Endodermal cell (in vitro differentiated cells): ENCODE measurements around the gene RCOR2. TPM values are rescaled to one million over a fixed set of nuclear protein-coding genes. Genes with fewer than 3 reads are reported as not detected.
A peak's percentile ranks its signal among the peaks of the same experiment; 100 is the strongest.

ENCODE experiments used
- DNase-seq: peaks from one replicate; pipeline ENCODE4 v3.0.0-alpha.2; 2017
- H3K27ac ChIP-seq: 2 replicates; pipeline ENCODE4 v1.5.1; 2013; ENCODE audit warnings: mild to moderate bottlenecking, low read depth, low read length, moderate library complexity
- H3K27me3 ChIP-seq: 2 replicates; pipeline ENCODE4 v1.6.1; 2013; ENCODE audit warnings: mild to moderate bottlenecking, low read length, moderate library complexity; ENCODE audit not compliant: insufficient read depth, control insufficient read depth, poor library complexity, severe bottlenecking
- H3K36me3 ChIP-seq: 2 replicates; pipeline ENCODE4 v1.7.0; 2013; ENCODE audit warnings: mild to moderate bottlenecking, low read length, moderate library complexity; ENCODE audit not compliant: control insufficient read depth, insufficient read depth
- H3K4me1 ChIP-seq: one replicate; pipeline ENCODE4 v1.7.0; 2013; ENCODE audit warnings: low read length; ENCODE audit not compliant: control insufficient read depth, insufficient read depth
- H3K4me3 ChIP-seq: 2 replicates; pipeline ENCODE4 v1.5.1; 2013; ENCODE audit warnings: mild to moderate bottlenecking, low read length, moderate library complexity
- H3K9ac ChIP-seq: 2 replicates; pipeline ENCODE4 v1.6.1; 2013; ENCODE audit warnings: mild to moderate bottlenecking, low read length, moderate library complexity; ENCODE audit not compliant: poor library complexity, severe bottlenecking; ENCODE audit errors: extremely low read depth
- H3K9me3 ChIP-seq: 2 replicates; pipeline ENCODE4 v1.6.1; 2013; ENCODE audit warnings: mild to moderate bottlenecking, low read length, moderate library complexity; ENCODE audit not compliant: control insufficient read depth
- H3K27ac Mint-ChIP-seq: 2 replicates; pipeline ENCODE4 v1.8.0; 2020; ENCODE audit warnings: mixed read lengths
- H3K27me3 Mint-ChIP-seq: 2 replicates; pipeline ENCODE4 v1.8.0; 2021; ENCODE audit warnings: mild to moderate bottlenecking, mixed read lengths; ENCODE audit not compliant: insufficient read depth
- H3K36me3 Mint-ChIP-seq: 2 replicates; pipeline ENCODE4 v1.8.0; 2020; ENCODE audit warnings: low read depth, mixed read lengths
- H3K4me1 Mint-ChIP-seq: 2 replicates; pipeline ENCODE4 v1.8.0; 2020; ENCODE audit warnings: mixed read lengths
- H3K4me3 Mint-ChIP-seq: 2 replicates; pipeline ENCODE4 v1.8.0; 2020; ENCODE audit warnings: mild to moderate bottlenecking, moderate library complexity, mixed read lengths
- H3K9me3 Mint-ChIP-seq: 2 replicates; pipeline ENCODE4 v1.8.0; 2020; ENCODE audit warnings: mild to moderate bottlenecking, mixed read lengths
- CTCF ChIP-seq: fragments of 200-600 bp; sonication (generic); conservative IDR thresholded peaks from 2 replicates; pipeline ENCODE4 v1.5.0; 2021; ENCODE audit warnings: antibody characterized with exemption, mild to moderate bottlenecking
- WGBS, 2 experiments: methylation state at CpG; one replicate each; pipeline versions ENCODE4 v1.1.5 to v1.1.7; 2013; ENCODE audit warnings: missing lambda C conversion rate in 2 of 2, mixed read lengths in 1 of 2; ENCODE audit not compliant: insufficient coverage in 1 of 2, insufficient read length in 1 of 2; 5-methylcytosine and 5-hydroxymethylcytosine counted together
- total RNA-seq, 2 donors: library from RNA; stranded (reverse); fragmentation: NEBNext Ultra II Directional in 1 of 2; extraction: Animal tissue kit (Norgen Biotek cat#: 25700) in 1 of 2; gene quantifications; 2 replicates in 1 of 2; 3 replicates in 1 of 2; pipeline ENCODE4 v1.2.1, GENCODE V29; 2021

The RCOR2 gene
- total RNA-seq, 2 donors from 2014 or later: 45.0 to 51.4 TPM

- WGBS, 2 experiments: 97 to 100% methylated on average over 3 to 6 of the region's 6 CpGs
- H3K27ac ChIP-seq: no peak overlapping the region
- H3K4me1 Mint-ChIP-seq: peaks cover 2% of the 10 kb centered on the region
- no peaks in the 10 kb centered on the region for H3K9me3 Mint-ChIP-seq
- no peak for DNase-seq
- H3K4me3 ChIP-seq: no peak overlapping the region
- peaks cover 7% of the 10 kb centered on the region for H3K4me1 ChIP-seq
- H3K9me3 ChIP-seq: no peaks in the 10 kb centered on the region
- H3K4me3 Mint-ChIP-seq: no peak overlapping the region
- H3K36me3 ChIP-seq: peaks cover 47% of the 10 kb centered on the region
- peak overlapping the region; percentile 32 for H3K27ac Mint-ChIP-seq
- no peaks in the 10 kb centered on the region for H3K27me3 Mint-ChIP-seq
- H3K36me3 Mint-ChIP-seq: peaks cover 36% of the 10 kb centered on the region
- no peak overlapping the region for H3K9ac ChIP-seq
- H3K27me3 ChIP-seq: no peaks in the 10 kb centered on the region
- TF ChIP-seq CTCF: no peak
These were observed 11.8 kb downstream of the RCOR2 start for GRCh38 chr11:63905179-63905578.

- peaks cover 51% of the 10 kb centered on the region for H3K36me3 ChIP-seq
- no peaks in the 10 kb centered on the region for H3K9me3 Mint-ChIP-seq
- H3K9me3 ChIP-seq: no peaks in the 10 kb centered on the region
- TF ChIP-seq CTCF: no peak
- no peaks in the 10 kb centered on the region for H3K4me1 Mint-ChIP-seq
- no peak overlapping the region for H3K27ac Mint-ChIP-seq
- no peak overlapping the region for H3K27ac ChIP-seq
- no peak overlapping the region for H3K4me3 ChIP-seq
- peaks cover 39% of the 10 kb centered on the region for H3K36me3 Mint-ChIP-seq
- no peaks in the 10 kb centered on the region for H3K27me3 Mint-ChIP-seq
- peaks cover 4% of the 10 kb centered on the region for H3K4me1 ChIP-seq
- H3K9ac ChIP-seq: no peak overlapping the region
- no peaks in the 10 kb centered on the region for H3K27me3 ChIP-seq
- no peak overlapping the region for H3K4me3 Mint-ChIP-seq
- WGBS, 2 experiments: 94% methylated on average over 3 to 13 of the region's 13 CpGs
- DNase-seq: no peak
These were observed 12.2 kb downstream of the RCOR2 start for GRCh38 chr11:63904743-63905142.

DNA sequence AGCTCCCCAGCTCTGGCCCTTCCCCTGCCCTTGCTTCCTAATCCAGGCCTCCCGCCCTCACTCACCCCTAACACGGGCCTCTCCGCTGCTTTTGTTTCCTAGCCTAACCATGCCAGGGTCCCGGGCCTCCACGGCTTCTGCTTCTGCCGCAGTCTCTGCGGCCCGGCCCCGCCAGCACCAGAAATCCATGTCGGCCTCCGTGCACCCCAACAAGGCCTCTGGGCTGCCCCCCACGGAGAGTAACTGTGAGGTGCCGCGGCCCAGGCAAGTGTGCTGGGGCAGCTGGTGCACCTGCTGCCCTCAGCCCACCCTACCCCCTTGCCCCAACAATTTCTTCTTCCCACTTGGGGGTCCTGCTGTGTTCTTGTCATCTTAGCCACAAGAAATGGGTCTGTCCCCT, 13.1 kb downstream of the RCOR2 start:
- Histone ChIP-seq H3K9ac (no peak overlapping the region), H3K36me3 (peaks cover 60% of the 10 kb centered on the region), H3K27ac (no peak overlapping the region), H3K9me3 (no peaks in the 10 kb centered on the region), H3K4me3 (no peak overlapping the region), H3K4me1 (no peaks in the 10 kb centered on the region), H3K27me3 (no peaks in the 10 kb centered on the region)
- Mint-ChIP-seq H3K4me3 (no peak overlapping the region), H3K27me3 (no peaks in the 10 kb centered on the region), H3K36me3 (peaks cover 46% of the 10 kb centered on the region), H3K27ac (peak overlapping the region; percentile 57), H3K4me1 (no peaks in the 10 kb centered on the region), H3K9me3 (no peaks in the 10 kb centered on the region)
- no peak for TF ChIP-seq CTCF
- DNase-seq: no peak
- WGBS, 2 experiments: 93 to 97% methylated on average over 11 to 14 of the region's 14 CpGs
